CD14-positive monocyte (primary cell): ENCODE measurements around the gene SHTN1. TPM values are rescaled to one million over a fixed set of nuclear protein-coding genes. Genes with fewer than 3 reads are reported as not detected.
A peak's percentile ranks its signal among the peaks of the same experiment; 100 is the strongest.

Experiments
- DNase-seq, 3 donors: peaks; one replicate each; pipeline ENCODE4 v3.0.0-alpha.2; 2011 to 2022
- H2AFZ ChIP-seq: 2 replicates; pipeline ENCODE4 v1.6.0; 2012; ENCODE audit warnings: mild to moderate bottlenecking, low read depth, low read length, inconsistent platforms; ENCODE audit not compliant: insufficient read depth, poor library complexity, severe bottlenecking
- H3K27ac ChIP-seq, 2 donors: 1 replicate in 1 of 2; 2 replicates in 1 of 2; pipeline ENCODE4 v1.5.1; 2012 to 2013; ENCODE audit warnings: low read length in 2 of 2, control low read depth in 1 of 2, inconsistent platforms in 1 of 2, low read depth in 1 of 2, mild to moderate bottlenecking in 1 of 2
- H3K27me3 ChIP-seq, 2 donors: one replicate each; pipeline versions ENCODE4 v1.6.0 to v1.6.1; 2011 to 2013; ENCODE audit warnings: low read length in 2 of 2; ENCODE audit not compliant: control insufficient read depth in 2 of 2, insufficient read depth in 2 of 2
- H3K36me3 ChIP-seq, 2 donors: replicated peaks in 1 of 2; 1 replicate in 1 of 2; 2 replicates in 1 of 2; pipeline versions ENCODE4 v1.5.1 to v1.6.1; 2012 to 2013; ENCODE audit warnings: low read length in 2 of 2, control low read depth in 1 of 2, inconsistent platforms in 1 of 2, mild to moderate bottlenecking in 1 of 2; ENCODE audit not compliant: insufficient read depth in 2 of 2, control insufficient read depth in 1 of 2
- H3K4me1 ChIP-seq, 2 donors: 1 replicate in 1 of 2; 2 replicates in 1 of 2; pipeline versions ENCODE4 v1.5.1 to v1.6.1; 2012 to 2013; ENCODE audit warnings: low read length in 2 of 2, control low read depth in 1 of 2, inconsistent platforms in 1 of 2, mild to moderate bottlenecking in 1 of 2, moderate library complexity in 1 of 2; ENCODE audit not compliant: insufficient read depth in 2 of 2, control insufficient read depth in 1 of 2
- H3K4me2 ChIP-seq: replicated peaks from 2 replicates; pipeline ENCODE3; 2012; ENCODE audit warnings: low read length, moderate library complexity, mild to moderate bottlenecking; ENCODE audit not compliant: poor library complexity, severe bottlenecking; ENCODE audit errors: extremely low read depth
- H3K4me3 ChIP-seq, 3 experiments: fragments of 200-600 bp in 1 of 3; sonication (generic) in 1 of 3; replicated peaks in 1 of 3; 1 replicate in 2 of 3; 2 replicates in 1 of 3; pipeline ENCODE4 v1.5.1; 2011 to 2013; ENCODE audit warnings: low read length in 3 of 3, mild to moderate bottlenecking in 3 of 3, control low read depth in 2 of 3, low read depth in 2 of 3, inconsistent platforms in 1 of 3, moderate library complexity in 1 of 3
- H3K79me2 ChIP-seq: 2 replicates; pipeline ENCODE4 v1.6.0; 2012; ENCODE audit warnings: mild to moderate bottlenecking, control low read depth, inconsistent platforms, low read length, moderate library complexity; ENCODE audit not compliant: insufficient read depth
- H3K9ac ChIP-seq: 2 replicates; pipeline ENCODE4 v1.6.0; 2017; ENCODE audit warnings: low read length, mild to moderate bottlenecking; ENCODE audit not compliant: insufficient read depth, poor library complexity, severe bottlenecking
- H3K9me3 ChIP-seq, 2 donors: replicated peaks in 1 of 2; 1 replicate in 1 of 2; 2 replicates in 1 of 2; pipeline versions ENCODE4 v1.5.1 to v1.6.1; 2012 to 2013; ENCODE audit warnings: low read length in 2 of 2, control low read depth in 1 of 2; ENCODE audit not compliant: control insufficient read depth in 1 of 2, insufficient read depth in 1 of 2
- H4K20me1 ChIP-seq: 2 replicates; pipeline ENCODE4 v1.6.0; 2012; ENCODE audit warnings: mild to moderate bottlenecking, low read length, control low read depth, moderate library complexity; ENCODE audit not compliant: insufficient read depth
- H3K27ac Mint-ChIP-seq, 7 donors: one replicate each; pipeline ENCODE4 v1.8.0; 2020; ENCODE audit warnings: mild to moderate bottlenecking in 7 of 7, mixed read lengths in 7 of 7, moderate library complexity in 6 of 7, inconsistent platforms in 2 of 7
- H3K27me3 Mint-ChIP-seq, 3 donors: one replicate each; pipeline ENCODE4 v1.8.0; 2021 to 2022; ENCODE audit warnings: low read depth in 3 of 3, mild to moderate bottlenecking in 3 of 3, mixed read lengths in 3 of 3, moderate library complexity in 3 of 3, inconsistent platforms in 1 of 3
- H3K36me3 Mint-ChIP-seq, 2 donors: one replicate each; pipeline ENCODE4 v1.8.0; 2020; ENCODE audit warnings: mixed read lengths in 2 of 2, inconsistent platforms in 1 of 2, mild to moderate bottlenecking in 1 of 2
- H3K4me1 Mint-ChIP-seq: one replicate; pipeline ENCODE4 v1.8.0; 2020; ENCODE audit warnings: mild to moderate bottlenecking, mixed read lengths
- H3K4me3 Mint-ChIP-seq, 2 donors: one replicate each; pipeline ENCODE4 v1.8.0; 2020; ENCODE audit warnings: mild to moderate bottlenecking in 2 of 2, mixed read lengths in 2 of 2, moderate library complexity in 1 of 2
- H3K9me3 Mint-ChIP-seq, 7 donors: one replicate each; pipeline ENCODE4 v1.8.0; 2020 to 2022; ENCODE audit warnings: mixed read lengths in 7 of 7, mild to moderate bottlenecking in 6 of 7, moderate library complexity in 6 of 7, inconsistent platforms in 2 of 7
- WGBS: methylation state at CpG from one replicate; pipeline ENCODE4 v1.1.5; 2013; ENCODE audit warnings: missing lambda C conversion rate; ENCODE audit not compliant: insufficient coverage; 5-methylcytosine and 5-hydroxymethylcytosine counted together
- intact Hi-C, 2 donors: fragments of 100-400 bp; cut with micrococcal nuclease; formaldehyde crosslinking; loops; one replicate each; pipeline versions ENCODE4 v1.15.0 to v1.15.1; 2023
- polyA plus RNA-seq, 3 donors: library from polyadenylated mRNA; depleted of rRNA in 1 of 3; unstranded in 2 of 3; stranded (reverse) in 1 of 3; fragments of 300-500 nt in 2 of 3; fragments of >200 nt in 1 of 3; fragmentation: Illumina TruSeq in 2 of 3; gene quantifications; 1 replicate in 2 of 3; 2 replicates in 1 of 3; pipeline ENCODE4 v1.2.3, GENCODE V29; 2012 to 2021
- TF ChIP-seq, protein P1 (sequence below): fragments of 200-600 bp; IDR thresholded peaks from one replicate; pipeline ENCODE4 v1.8.0; 2022; ENCODE audit warnings: antibody characterized with exemption, mild to moderate bottlenecking

The SHTN1 gene
- polyA plus RNA-seq, 3 donors, result 14.4 to 22.6 (median 14.9) TPM

DNA sequence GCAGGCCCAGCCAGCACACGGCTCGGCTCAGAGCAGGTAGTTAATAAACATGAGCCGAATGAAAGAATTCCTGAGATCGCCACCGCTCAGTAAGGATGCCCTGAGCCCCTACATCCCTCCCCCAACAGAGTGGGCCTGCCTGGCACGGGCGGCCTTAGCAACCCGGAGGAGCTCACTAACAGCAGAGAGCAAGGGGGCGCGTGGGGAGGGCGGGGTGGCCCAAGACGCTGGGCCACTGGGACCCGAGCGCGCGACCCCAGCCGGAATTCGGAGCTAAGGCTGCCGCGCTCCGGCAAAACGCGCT lies 156.1 kb downstream of the SHTN1 start:
- peak overlapping the region; percentile 73 for H3K4me2 ChIP-seq
- peaks cover 45 to 53% of the 10 kb centered on the region in 2 donors for H3K27me3 ChIP-seq
- H3K9ac ChIP-seq, result peak overlapping the region; percentile 34
- no peak for DNase-seq
- WGBS, result under 1% methylated on average over 15 of the region's 23 CpGs
- Mint-ChIP-seq H3K4me1 (peaks cover 24% of the 10 kb centered on the region), H3K9me3 (peaks cover 0 to 9% (median 3%) of the 10 kb centered on the region in 7 donors), H3K4me3 (peak overlapping the region; percentile 68 to 88), H3K36me3 (no peaks in the 10 kb centered on the region), H3K27ac (no peak overlapping the region), H3K27me3 (peaks cover 57 to 64% (median 59%) of the 10 kb centered on the region in 3 donors)
- peak overlapping the region; percentile 63 for H2AFZ ChIP-seq
- H3K4me3 ChIP-seq, result peak overlapping the region in 2 of 3 experiments; percentile 17 to 72
- no peaks in the 10 kb centered on the region for H3K36me3 ChIP-seq
- no peaks in the 10 kb centered on the region for H4K20me1 ChIP-seq
- H3K9me3 ChIP-seq, result peaks cover 0 to 6% of the 10 kb centered on the region in 2 donors
- no peaks in the 10 kb centered on the region for H3K79me2 ChIP-seq
- TF ChIP-seq, protein P1, sequence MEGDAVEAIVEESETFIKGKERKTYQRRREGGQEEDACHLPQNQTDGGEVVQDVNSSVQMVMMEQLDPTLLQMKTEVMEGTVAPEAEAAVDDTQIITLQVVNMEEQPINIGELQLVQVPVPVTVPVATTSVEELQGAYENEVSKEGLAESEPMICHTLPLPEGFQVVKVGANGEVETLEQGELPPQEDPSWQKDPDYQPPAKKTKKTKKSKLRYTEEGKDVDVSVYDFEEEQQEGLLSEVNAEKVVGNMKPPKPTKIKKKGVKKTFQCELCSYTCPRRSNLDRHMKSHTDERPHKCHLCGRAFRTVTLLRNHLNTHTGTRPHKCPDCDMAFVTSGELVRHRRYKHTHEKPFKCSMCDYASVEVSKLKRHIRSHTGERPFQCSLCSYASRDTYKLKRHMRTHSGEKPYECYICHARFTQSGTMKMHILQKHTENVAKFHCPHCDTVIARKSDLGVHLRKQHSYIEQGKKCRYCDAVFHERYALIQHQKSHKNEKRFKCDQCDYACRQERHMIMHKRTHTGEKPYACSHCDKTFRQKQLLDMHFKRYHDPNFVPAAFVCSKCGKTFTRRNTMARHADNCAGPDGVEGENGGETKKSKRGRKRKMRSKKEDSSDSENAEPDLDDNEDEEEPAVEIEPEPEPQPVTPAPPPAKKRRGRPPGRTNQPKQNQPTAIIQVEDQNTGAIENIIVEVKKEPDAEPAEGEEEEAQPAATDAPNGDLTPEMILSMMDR, result no peak
- intact Hi-C loops, result no loop called here
- no peak overlapping the region for H3K27ac ChIP-seq
- H3K4me1 ChIP-seq, result peaks cover 14 to 17% of the 10 kb centered on the region in 2 donors

DNA sequence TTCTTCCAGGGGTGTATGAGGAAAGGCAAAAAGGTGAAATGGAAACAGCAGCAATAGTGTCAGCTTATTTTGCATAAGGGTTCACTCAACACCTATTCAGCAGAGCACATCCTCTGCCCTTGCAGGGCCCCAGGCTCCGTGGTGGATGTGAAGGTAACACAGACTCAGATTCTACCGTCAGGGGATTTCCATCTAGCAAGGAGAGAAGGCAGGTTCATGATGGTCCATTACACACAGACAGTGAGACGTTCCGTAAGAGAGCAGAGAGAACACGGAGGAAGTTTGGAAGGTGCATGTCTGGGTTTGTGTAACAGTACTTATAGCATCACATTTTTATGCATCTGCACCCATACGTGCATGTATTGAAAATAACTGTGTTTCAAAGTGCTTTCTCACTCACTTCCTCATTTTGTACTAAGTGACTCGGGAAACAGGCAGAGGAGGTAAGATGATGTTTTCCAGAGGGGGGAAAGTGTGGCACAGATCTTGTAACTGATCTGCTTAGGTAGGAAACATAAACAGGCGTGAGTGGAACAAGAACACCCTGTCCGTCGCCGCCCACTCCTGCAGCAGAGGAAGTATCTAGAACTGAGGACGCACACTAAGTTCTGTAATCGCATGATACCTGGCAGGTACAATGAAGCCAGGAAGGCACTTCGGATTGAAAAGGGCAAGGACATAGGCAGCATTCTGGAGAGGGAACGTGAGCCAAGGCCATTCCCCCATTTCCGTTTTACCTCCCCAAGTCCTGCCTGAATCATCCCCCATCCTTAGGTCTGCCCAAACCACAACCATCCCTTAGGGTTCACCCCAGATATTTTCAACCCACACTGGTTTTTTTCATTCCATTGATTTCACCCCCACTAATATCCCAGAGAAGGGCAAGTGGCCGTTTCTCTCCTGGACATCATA lies 156.7 kb downstream of the SHTN1 start:
- Histone ChIP-seq H3K4me3 (peak overlapping the region in 1 of 3 experiments; percentile 72), H3K36me3 (no peaks in the 10 kb centered on the region), H3K4me1 (peaks cover 14 to 17% of the 10 kb centered on the region in 2 donors), H3K27ac (no peak overlapping the region), H2AFZ (peak overlapping the region; percentile 63), H3K9me3 (peaks cover 0 to 6% of the 10 kb centered on the region in 2 donors), H3K79me2 (no peaks in the 10 kb centered on the region), H3K9ac (no peak overlapping the region), H3K27me3 (peaks cover 45 to 53% of the 10 kb centered on the region in 2 donors), H3K4me2 (peak overlapping the region; percentile 73), H4K20me1 (no peaks in the 10 kb centered on the region)
- peak overlapping the region; percentile 32 to 88 for H3K4me3 Mint-ChIP-seq
- TF ChIP-seq, protein P1, result no peak
- H3K9me3 Mint-ChIP-seq, result peaks cover 0 to 7% (median 3%) of the 10 kb centered on the region in 7 donors
- peak overlapping the region in 2 of 7 donors; percentile 22 to 72 for H3K27ac Mint-ChIP-seq
- peaks cover 24% of the 10 kb centered on the region for H3K4me1 Mint-ChIP-seq
- H3K36me3 Mint-ChIP-seq, result no peaks in the 10 kb centered on the region
- 4% methylated on average over 12 of the region's 17 CpGs for WGBS
- peak in 2 of 3 donors; percentile 10 to 22 for DNase-seq
- H3K27me3 Mint-ChIP-seq, result peaks cover 57 to 64% (median 59%) of the 10 kb centered on the region in 3 donors
- intact Hi-C loops, result no loop called here
